PFSK-1 (cell line): ENCODE data around the gene CD81.

Experiments
- FOXP2 ChIP-seq: optimal IDR thresholded peaks from 2 replicates; pipeline ENCODE3; 2011; ENCODE audit warnings: borderline replicate concordance, control low read depth, inconsistent platforms; ENCODE audit not compliant: insufficient read depth; ENCODE audit errors: extremely low read length, extremely low read depth
- POLR2AphosphoS5 ChIP-seq: IDR thresholded peaks from 2 replicates; pipeline ENCODE4 v1.6.1; 2012; ENCODE audit warnings: low read depth, mild to moderate bottlenecking, control low read depth, low read length, moderate library complexity
- REST ChIP-seq, 2 experiments: IDR thresholded peaks; 2 replicates each; pipeline versions ENCODE4 v1.6.1 to v1.8.0; 2011 to 2012; ENCODE audit warnings: low read depth in 2 of 2, low read length in 2 of 2, control low read depth in 1 of 2, inconsistent platforms in 1 of 2, mild to moderate bottlenecking in 1 of 2, moderate library complexity in 1 of 2; ENCODE audit not compliant: insufficient read depth in 1 of 2
- SIN3A ChIP-seq: IDR thresholded peaks from 2 replicates; pipeline ENCODE4 v1.6.1; 2012; ENCODE audit warnings: mild to moderate bottlenecking, low read length, moderate library complexity, borderline replicate concordance; ENCODE audit not compliant: insufficient read depth
- TAF1 ChIP-seq: IDR thresholded peaks from 2 replicates; pipeline ENCODE4 v1.6.1; 2012; ENCODE audit warnings: low read length, control low read depth, borderline replicate concordance; ENCODE audit not compliant: insufficient read depth

- TF ChIP-seq POLR2AphosphoS5 (no peak), TAF1 (no peak), SIN3A (peak; percentile 79; the same call in 1 of the 2 replicates), REST (IDR thresholded peaks at IDR 0.05; ENCODE audit: insufficient read depth in 1 of 2, low read depth in 2 of 2, low read length in 2 of 2) (peak; percentile 49 to 52; a peak in 2 of 4 replicates), FOXP2 (peak; percentile 66)
Measured at GRCh38 chr11:2380807-2381350, 3.8 kb downstream of the CD81 start.
